H1 (cell line): Measurements from ENCODE around the gene MST1R. TPM values are rescaled to one million over a fixed set of nuclear protein-coding genes. Genes with fewer than 3 reads are reported as not detected.
A peak's percentile ranks its signal among the peaks of the same experiment; 100 is the strongest.

Experiments used
- CTCF ChIA-PET: fragments of 300-600 bp; sonication (Branson Sonifier 250); formaldehyde crosslinking; loops from one replicate; lab custom pipeline; 2021; ENCODE audit not compliant: partially characterized antibody; lab: Charles Lee
- POLR2A ChIA-PET: fragments of 300-600 bp; sonication (Branson Sonifier 250); formaldehyde crosslinking; loops from one replicate; lab custom pipeline; 2021; ENCODE audit warnings: inconsistent platforms; ENCODE audit not compliant: partially characterized antibody; lab: Charles Lee
- DNase-seq, 2 experiments: peaks; one replicate each; pipeline versions ENCODE4 v3.0.0 to v3.0.0-alpha.2; 2010 to 2022; ENCODE audit warnings: low spot score in 2 of 2, low read depth in 1 of 2, mixed read lengths in 1 of 2
- FAIRE-seq: peaks from 2 replicates; lab custom pipeline; 2011; peaks lifted over from hg19 to GRCh38; lab: Jason Lieb, UNC
- H2AFZ ChIP-seq: 2 replicates; pipeline ENCODE4 v1.8.1; 2012; ENCODE audit warnings: low read length, inconsistent platforms
- H2AK5ac ChIP-seq: 2 replicates; pipeline ENCODE4 v1.6.1; 2013; ENCODE audit warnings: low read depth, low read length
- H2BK120ac ChIP-seq: replicated peaks from 2 replicates; pipeline ENCODE3; 2013; ENCODE audit warnings: low read depth, low read length, inconsistent platforms
- H2BK12ac ChIP-seq: 2 replicates; pipeline ENCODE4 v1.6.1; 2013; ENCODE audit warnings: low read depth, low read length
- H2BK15ac ChIP-seq: 2 replicates; pipeline ENCODE4 v1.6.1; 2013; ENCODE audit warnings: low read length
- H2BK20ac ChIP-seq: 2 replicates; pipeline ENCODE4 v1.6.1; 2013; ENCODE audit warnings: low read length
- H2BK5ac ChIP-seq: 2 replicates; pipeline ENCODE4 v1.6.1; 2013; ENCODE audit warnings: low read depth, low read length
- H3K14ac ChIP-seq: 2 replicates; pipeline ENCODE4 v1.6.1; 2013; ENCODE audit warnings: inconsistent platforms; ENCODE audit not compliant: insufficient read length
- H3K18ac ChIP-seq: 2 replicates; pipeline ENCODE4 v1.6.1; 2013; ENCODE audit warnings: low read length; ENCODE audit errors: extremely low read depth
- H3K23ac ChIP-seq: 2 replicates; pipeline ENCODE4 v1.6.1; 2013; ENCODE audit warnings: inconsistent platforms; ENCODE audit not compliant: insufficient read length
- H3K23me2 ChIP-seq: 2 replicates; pipeline ENCODE4 v1.6.1; 2013; ENCODE audit warnings: low read depth, low read length
- H3K27ac ChIP-seq: 2 replicates; pipeline ENCODE4 v1.6.1; 2011; ENCODE audit warnings: low read depth, low read length, inconsistent platforms
- H3K27me3 ChIP-seq, 4 experiments: replicated peaks in 1 of 4; 1 replicate in 1 of 4; 2 replicates in 3 of 4; pipeline versions ENCODE4 v1.6.1 to v1.8.1; 2011 to 2013; ENCODE audit warnings: low read length in 3 of 4, mild to moderate bottlenecking in 3 of 4, inconsistent platforms in 2 of 4, mixed read lengths in 2 of 4, moderate library complexity in 1 of 4; ENCODE audit not compliant: control insufficient read depth in 3 of 4, insufficient read depth in 3 of 4; ENCODE audit errors: extremely low read depth in 1 of 4
- H3K36me3 ChIP-seq, 4 experiments: 2 replicates each; pipeline versions ENCODE4 v1.6.1 to v1.8.1; 2011 to 2013; ENCODE audit warnings: mild to moderate bottlenecking in 4 of 4, low read length in 3 of 4, moderate library complexity in 2 of 4, control low read depth in 1 of 4, inconsistent platforms in 1 of 4; ENCODE audit not compliant: insufficient read depth in 4 of 4, control insufficient read depth in 2 of 4
- H3K4ac ChIP-seq: replicated peaks from 2 replicates; pipeline ENCODE3; 2013; ENCODE audit warnings: low read length, low read depth, mixed read lengths, inconsistent platforms; ENCODE audit not compliant: insufficient read length
- H3K4me1 ChIP-seq, 4 experiments: replicated peaks in 1 of 4; 1 replicate in 1 of 4; 2 replicates in 3 of 4; pipeline versions ENCODE4 v1.6.1 to v1.8.1; 2011 to 2013; ENCODE audit warnings: low read length in 3 of 4, inconsistent platforms in 2 of 4, mixed read lengths in 1 of 4; ENCODE audit not compliant: insufficient read depth in 4 of 4, control insufficient read depth in 3 of 4
- H3K4me2 ChIP-seq, 2 experiments: 2 replicates each; pipeline versions ENCODE4 v1.6.1 to v1.8.1; 2011 to 2013; ENCODE audit warnings: low read depth in 2 of 2, low read length in 2 of 2, control low read depth in 1 of 2, inconsistent platforms in 1 of 2, mild to moderate bottlenecking in 1 of 2; ENCODE audit not compliant: insufficient read depth in 1 of 2
- H3K4me3 ChIP-seq, 4 experiments: fragments of 200-600, 300-600 bp in 1 of 4; sonication (generic), shearing (Covaris generic), sonication (Bioruptor Twin) in 1 of 4; 2 replicates each; pipeline versions ENCODE4 v1.5.1 to v1.8.1; 2011 to 2016; ENCODE audit warnings: low read length in 4 of 4, low read depth in 3 of 4, control low read depth in 2 of 4, inconsistent platforms in 2 of 4, mild to moderate bottlenecking in 2 of 4, mixed read lengths in 1 of 4, moderate library complexity in 1 of 4; ENCODE audit not compliant: insufficient read depth in 2 of 4; ENCODE audit errors: extremely low read depth in 1 of 4
- H3K56ac ChIP-seq: replicated peaks from 2 replicates; pipeline ENCODE3; 2013; ENCODE audit warnings: low read depth, mild to moderate bottlenecking, mixed read lengths, low read length, inconsistent platforms; ENCODE audit not compliant: insufficient read length
- H3K79me1 ChIP-seq: 2 replicates; pipeline ENCODE4 v1.6.1; 2013; ENCODE audit warnings: low read depth, low read length, control low read depth
- H3K79me2 ChIP-seq, 2 experiments: 2 replicates each; pipeline versions ENCODE4 v1.6.1 to v1.8.1; 2012 to 2013; ENCODE audit warnings: low read length in 2 of 2, mild to moderate bottlenecking in 2 of 2, inconsistent platforms in 1 of 2; ENCODE audit not compliant: insufficient read depth in 2 of 2, control insufficient read depth in 1 of 2
- H3K9ac ChIP-seq, 4 experiments: replicated peaks in 1 of 4; 1 replicate in 1 of 4; 2 replicates in 3 of 4; pipeline versions ENCODE4 v1.6.1 to v1.8.1; 2011 to 2013; ENCODE audit warnings: low read depth in 3 of 4, low read length in 3 of 4, control low read depth in 2 of 4, mild to moderate bottlenecking in 2 of 4, moderate library complexity in 2 of 4, inconsistent platforms in 1 of 4; ENCODE audit errors: extremely low read depth in 1 of 4
- H3K9me3 ChIP-seq, 2 experiments: 2 replicates each; pipeline versions ENCODE4 v1.6.1 to v1.8.1; 2012 to 2013; ENCODE audit warnings: mild to moderate bottlenecking in 2 of 2, moderate library complexity in 2 of 2, control low read depth in 1 of 2, inconsistent platforms in 1 of 2, low read depth in 1 of 2, low read length in 1 of 2, mixed read lengths in 1 of 2; ENCODE audit not compliant: insufficient read depth in 2 of 2
- H4K20me1 ChIP-seq, 2 experiments: replicated peaks in 1 of 2; 2 replicates each; pipeline versions ENCODE3 to v1.8.1; 2011 to 2013; ENCODE audit warnings: inconsistent platforms in 2 of 2, low read length in 2 of 2, mild to moderate bottlenecking in 1 of 2; ENCODE audit not compliant: insufficient read depth in 2 of 2, control insufficient read depth in 1 of 2
- H4K5ac ChIP-seq: 2 replicates; pipeline ENCODE4 v1.6.1; 2013; ENCODE audit warnings: low read length, low read depth, mixed read lengths, inconsistent platforms; ENCODE audit not compliant: insufficient read length
- H4K8ac ChIP-seq: 2 replicates; pipeline ENCODE4 v1.8.0; 2013; ENCODE audit warnings: mild to moderate bottlenecking, moderate library complexity, low read length, inconsistent platforms; ENCODE audit not compliant: insufficient read depth; ENCODE audit errors: extremely low read depth
- H4K91ac ChIP-seq: replicated peaks from 2 replicates; pipeline ENCODE3; 2013; ENCODE audit warnings: low read length, mixed read lengths, inconsistent platforms; ENCODE audit not compliant: insufficient read length
- BACH1 ChIP-seq: IDR thresholded peaks from 2 replicates; pipeline ENCODE4 v1.6.1; 2012; ENCODE audit warnings: low read length, improper control_type of control experiment
- BCL11A ChIP-seq, 2 experiments: IDR thresholded peaks; one replicate each; pipeline ENCODE4 v1.6.1; 2011; ENCODE audit warnings: low read depth in 2 of 2, low read length in 2 of 2, mild to moderate bottlenecking in 2 of 2
- EP300 ChIP-seq, 2 experiments: IDR thresholded peaks; 1 replicate in 1 of 2; 2 replicates in 1 of 2; pipeline ENCODE4 v1.6.1; 2011 to 2012; ENCODE audit warnings: low read depth in 2 of 2, low read length in 2 of 2, mild to moderate bottlenecking in 2 of 2, borderline replicate concordance in 1 of 2, inconsistent platforms in 1 of 2, moderate library complexity in 1 of 2
- GTF2F1 ChIP-seq: IDR thresholded peaks from 2 replicates; pipeline ENCODE4 v1.6.1; 2012; ENCODE audit warnings: low read depth, low read length, improper control_type of control experiment, borderline replicate concordance
- MAX ChIP-seq: IDR thresholded peaks from 2 replicates; pipeline ENCODE4 v1.6.1; 2012; ENCODE audit warnings: inconsistent platforms
- NANOG ChIP-seq: IDR thresholded peaks from 2 replicates; pipeline ENCODE4 v1.6.1; 2011; ENCODE audit warnings: low read length, low read depth, mild to moderate bottlenecking, inconsistent platforms; ENCODE audit not compliant: insufficient read depth, poor library complexity, severe bottlenecking
- PHF8 ChIP-seq: fragments of 200-600 bp; sonication (generic); conservative IDR thresholded peaks from 2 replicates; pipeline ENCODE4 v1.7.1; 2012; ENCODE audit warnings: low read depth, mild to moderate bottlenecking, inconsistent platforms, low read length, moderate library complexity
- RFX5 ChIP-seq: IDR thresholded peaks from 2 replicates; pipeline ENCODE4 v1.6.1; 2011; ENCODE audit warnings: low read depth, low read length, improper control_type of control experiment, borderline replicate concordance
- SP2 ChIP-seq: IDR thresholded peaks from 2 replicates; pipeline ENCODE4 v1.6.1; 2012; ENCODE audit warnings: mild to moderate bottlenecking, low read length, inconsistent platforms
- WGBS, 2 experiments: shearing (Covaris generic) in 1 of 2; methylation state at CpG; one replicate each; pipeline versions ENCODE4 v1.1.6 to v1.1.7; 2013 to 2015; ENCODE audit warnings: low lambda C conversion rate in 2 of 2, mixed read lengths in 2 of 2, inconsistent platforms in 1 of 2, low coverage in 1 of 2, missing lambda C conversion rate in 1 of 2; ENCODE audit not compliant: insufficient replicate concordance in 2 of 2, insufficient coverage in 1 of 2, insufficient read length in 1 of 2; ENCODE audit errors: extremely low coverage in 1 of 2, missing lambda C conversion rate in 1 of 2; 5-methylcytosine and 5-hydroxymethylcytosine counted together
- polyA plus RNA-seq, 7 experiments: library from polyadenylated mRNA; depleted of rRNA in 3 of 7; stranded (reverse) in 5 of 7; unstranded in 2 of 7; fragments of >200 nt in 5 of 7; fragments of 200-250 nt in 2 of 7; gene quantifications; 1 replicate in 5 of 7; 2 replicates in 1 of 7; 4 replicates in 1 of 7; pipeline versions ENCODE4 v1.2.1 to v1.2.3, GENCODE V29; 2011 to 2013; ENCODE audit warnings: missing spikeins in 2 of 7, mixed read lengths in 2 of 7
- total RNA-seq: library from RNA; stranded (reverse); fragmentation: NEBNext Ultra II Directional; extraction: Animal tissue kit (Norgen Biotek cat#: 25700); gene quantifications from 2 replicates; pipeline ENCODE4 v1.2.1, GENCODE V29; 2021

The MST1R gene
- total and polyA plus RNA-seq, 2 of the 8 experiments (the other 6 are each of a cell fraction or from before 2014, with no cell fraction given), result 4.8 to 7.6 TPM

DNA sequence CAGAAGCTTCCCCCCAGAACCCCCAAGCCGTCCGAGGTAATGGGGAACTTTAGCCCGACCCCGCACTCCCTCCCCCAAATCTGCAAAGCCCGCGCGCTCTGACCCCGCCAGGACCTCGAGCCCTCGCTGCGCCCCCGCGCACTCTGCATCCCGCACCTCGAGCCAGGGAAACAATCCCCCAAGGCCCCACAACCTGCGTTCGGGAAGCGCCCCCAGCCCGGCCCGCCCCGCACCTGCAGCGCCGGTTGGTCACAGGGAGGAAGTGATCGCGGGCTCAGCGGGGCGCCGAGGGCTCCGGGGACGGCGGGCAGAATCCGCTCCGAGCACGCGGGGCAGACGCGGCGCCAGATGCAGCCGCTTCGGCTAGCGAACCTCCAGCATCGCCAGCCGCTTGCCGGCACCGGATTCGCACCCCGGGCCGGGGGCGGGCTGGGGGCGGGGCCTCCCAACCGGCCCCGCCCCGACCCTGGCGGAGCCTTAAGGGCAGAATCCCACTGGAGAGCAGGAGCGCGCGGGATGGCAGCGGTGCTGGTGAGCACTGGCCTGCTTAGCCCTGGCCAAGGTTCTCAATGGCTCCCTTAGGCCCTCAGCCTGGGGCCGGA, 34.0 kb downstream of the MST1R start, which contains the start of gene CAMKV:
Gene CAMKV, minus strand, starts transcription at position 382 of the 602 bp plus-strand sequence. CDS start 7,518 bp downstream, outside the sequence.
- WGBS, 2 experiments, result 3% methylated on average over 31 of the region's 59 CpGs; no CpG with 5 or more reads in 1 of the 2 experiments
- TF ChIP-seq MAX, result peak; percentile 80
- TF ChIP-seq PHF8, result peak; percentile 59
- no peak for TF ChIP-seq EP300 (IDR thresholded peaks at IDR 0.05; ENCODE audit: borderline replicate concordance in 1 of 2, low read depth in 2 of 2, low read length in 2 of 2)
- no peak; the same call in 1 of the 2 replicates for TF ChIP-seq BACH1
- no peak for TF ChIP-seq SP2
- no peak for TF ChIP-seq RFX5
- TF ChIP-seq NANOG, result no peak
- no peak for TF ChIP-seq GTF2F1
- no peak for TF ChIP-seq BCL11A (IDR thresholded peaks at IDR 0.05; ENCODE audit: low read depth in 2 of 2, low read length in 2 of 2)

More for the DNA sequence above, 34.0 kb downstream of the MST1R start, which contains the start of gene CAMKV:
- no peak within 1 kb of the TSS for H3K23ac ChIP-seq
- H3K79me2 ChIP-seq, result peaks cover 3 to 42% of the 10 kb centered on the region in 2 experiments; a peak in 3 of 4 replicates
- H4K20me1 ChIP-seq, result peaks cover 8 to 15% of the 10 kb centered on the region in 2 experiments
- H3K9me3 ChIP-seq, result no peaks in the 10 kb centered on the region
- H3K27me3 ChIP-seq, result peaks cover 0 to 5% (median 3%) of the 10 kb centered on the region in 4 experiments; a peak in 2 of 7 replicates
- peak within 1 kb of the TSS; percentile 95; the same call in 1 of the 2 replicates for H2BK5ac ChIP-seq
- ChIA-PET CTCF (interaction anchor here (0.6 to 11.7 kb wide), 8 partner anchors 11 to 134 kb away, joined by 3 to 89 read pairs (median 19); partner anchors contain the start of gene TRAIP), POLR2A (interaction anchor here (0.8 to 14.0 kb wide), 8 partner anchors 11 to 83 kb away, joined by 3 to 149 read pairs (median 5); partner anchors contain the start of genes IP6K1, MST1R and TRAIP)
- no peak within 1 kb of the TSS for H3K14ac ChIP-seq
- peak within 1 kb of the TSS; percentile 34; the same call in 1 of the 2 replicates for H3K18ac ChIP-seq
- peak within 1 kb of the TSS; percentile 23; the same call in 1 of the 2 replicates for H2BK20ac ChIP-seq
- H4K5ac ChIP-seq, result peak within 1 kb of the TSS; percentile 57
- H3K36me3 ChIP-seq, result no peaks in the 10 kb centered on the region
- H3K79me1 ChIP-seq, result peaks cover 22% of the 10 kb centered on the region
- H3K23me2 ChIP-seq, result peaks cover 13% of the 10 kb centered on the region; the same call in 1 of the 2 replicates
- peak within 1 kb of the TSS; percentile 95 for H3K4ac ChIP-seq
- no peak within 1 kb of the TSS for H2BK120ac ChIP-seq
- peak within 1 kb of the TSS; percentile 81; the same call in 1 of the 2 replicates for H2BK15ac ChIP-seq
- H2BK12ac ChIP-seq, result peak within 1 kb of the TSS; percentile 22; the same call in 1 of the 2 replicates
- DNase-seq, result peak in 1 of 2 experiments; percentile 84
- FAIRE-seq, result no peak
- H3K4me2 ChIP-seq, result peak within 1 kb of the TSS; percentile 94
- peak within 1 kb of the TSS in 3 of 4 experiments; percentile 36 to 63 (median 50); a peak in 6 of 7 replicates for H3K9ac ChIP-seq
- H3K27ac ChIP-seq, result no peak within 1 kb of the TSS; the same call in 1 of the 2 replicates
- peak within 1 kb of the TSS; percentile 64 to 74 (median 68) for H3K4me3 ChIP-seq
- peaks cover 11 to 41% (median 30%) of the 10 kb centered on the region in 4 experiments for H3K4me1 ChIP-seq
- no peak within 1 kb of the TSS; the same call in 1 of the 2 replicates for H2AK5ac ChIP-seq
- peak within 1 kb of the TSS; percentile 75 for H3K56ac ChIP-seq
- H4K91ac ChIP-seq, result peak within 1 kb of the TSS; percentile 98
- peak within 1 kb of the TSS; percentile 83 for H4K8ac ChIP-seq
- peak within 1 kb of the TSS; percentile 94; the same call in 1 of the 2 replicates for H2AFZ ChIP-seq
